Measurements from ENCODE around the gene RIPPLY2. TPM values are rescaled to one million over a fixed set of nuclear protein-coding genes. Genes with fewer than 3 reads are reported as not detected.
A peak's percentile ranks its signal among the peaks of the same experiment; 100 is the strongest.

Gene RIPPLY2, protein sequence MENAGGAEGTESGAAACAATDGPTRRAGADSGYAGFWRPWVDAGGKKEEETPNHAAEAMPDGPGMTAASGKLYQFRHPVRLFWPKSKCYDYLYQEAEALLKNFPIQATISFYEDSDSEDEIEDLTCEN
- not detected in 2 replicates for total RNA-seq (2011; cell fraction: chromatin; rRNA removed; ENCODE audit: low replicate concordance)
- not detected in 2 replicates for total RNA-seq (2011; cell fraction: nucleolus; rRNA removed)
- total RNA-seq (2011; cell fraction: nucleoplasm; rRNA removed) = not detected in 2 replicates
- total RNA-seq (2014; rRNA removed) (not detected in 2 replicates), total RNA-seq (2014; rRNA removed; fragmentation: Illumina TruSeq; extraction: Trizol) (not detected in 2 replicates), total RNA-seq (2015; rRNA removed; fragmentation: Illumina TruSeq; extraction: Trizol) (not detected in 2 replicates), total RNA-seq (2021) (not detected in 2 replicates), polyA plus RNA-seq (2011; rRNA removed) (not detected in 2 replicates), polyA plus RNA-seq (2014; fragmentation: Illumina TruSeq; extraction: Trizol) (not detected in 2 replicates), polyA plus RNA-seq (2014; fragmentation: Nextera tagmentation; extraction: Ambion mirVana) (not detected), polyA plus RNA-seq (2014; rRNA removed) (not detected in 2 replicates), polyA minus RNA-seq (2011; rRNA and poly(A)+ RNA removed) (not detected in 2 replicates), Bru-seq, nascent RNA (not detected), BruChase-seq, experiment 1, labeled RNA remaining after a 2-hour chase (not detected), BruChase-seq, experiment 2, labeled RNA remaining after a 6-hour chase (not detected)
- polyA plus RNA-seq (2011; cell fraction: cytosol; rRNA removed) = not detected in 2 replicates
- polyA plus RNA-seq (2011; cell fraction: nucleus; rRNA removed) = not detected in 2 replicates
- not detected in 2 replicates for polyA plus RNA-seq (2012)
- polyA minus RNA-seq (2011; cell fraction: cytosol; rRNA and poly(A)+ RNA removed) = not detected in 2 replicates
- polyA minus RNA-seq (2011; cell fraction: nucleus; rRNA and poly(A)+ RNA removed) = not detected in 2 replicates
- long read RNA-seq, experiment 1 = 0 reads
- long read RNA-seq, experiment 2 = 0 reads
- long read RNA-seq, experiment 3 = 0 reads

- ATAC-seq (no peak; the same call in 2 of the 3 replicates), FAIRE-seq (no peak), DNase-seq (ENCODE audit: extremely low read depth in 1 of 4, low spot score in 3 of 4) (no peak)
- peaks cover 16 to 25% of the 10 kb centered on the region in 2 experiments for H3K27me3 ChIP-seq (ENCODE audit: control insufficient read depth in 2 of 2, insufficient read depth in 2 of 2, low read length in 2 of 2)
- in situ Hi-C loops (cut with MboI) = no loop called here
- H3K9me3 ChIP-seq (replicated peaks; ENCODE audit: control insufficient read depth, insufficient read depth, low read depth, low read length) = no peaks in the 10 kb centered on the region
- POLR2A ChIA-PET = interaction anchor here (1.1 kb wide), 1 partner anchor 9 kb away, joined by 4 read pairs; no protein-coding TSS in a partner anchor
- no peaks in the 10 kb centered on the region for H3K9me1 ChIP-seq (ENCODE audit: control insufficient read depth, insufficient read depth, low read length)
- WGBS (ENCODE audit: insufficient coverage, low coverage, missing lambda C conversion rate) = 34% methylated on average over 53 of the region's 81 CpGs
- no peak within 1 kb of the TSS for H3K9ac ChIP-seq (ENCODE audit: insufficient read depth in 1 of 2, low read depth in 2 of 2, low read length in 2 of 2)
- no peak within 1 kb of the TSS for H3K4me3 ChIP-seq
- TF ChIP-seq ZBTB33 (CRISPR knock-in tag; IDR thresholded peaks at IDR 0.05) (peak; percentile 17; the same call in 1 of the 2 replicates), HNRNPH1 (optimal IDR thresholded peaks at IDR 0.05; ENCODE audit: low read depth, low read length) (no peak)
- H2AFZ ChIP-seq (ENCODE audit: low read depth, low read length) = no peak within 1 kb of the TSS
- no peaks in the 10 kb centered on the region for H3K36me3 ChIP-seq (ENCODE audit: control insufficient read depth, insufficient read depth, low read length)
- no peak within 1 kb of the TSS for H3K4me2 ChIP-seq (ENCODE audit: insufficient read depth, low read length)
- BruUV-seq (replicated peaks) = no TSS peak
- H3K4me1 ChIP-seq (replicated peaks in 1 of 2; ENCODE audit: control insufficient read depth in 2 of 2, insufficient read depth in 2 of 2, low read length in 2 of 2) = peaks cover 0 to 12% of the 10 kb centered on the region in 2 experiments; a peak in 1 of 5 replicates
- H3K27ac ChIP-seq (ENCODE audit: extremely low read depth, low read depth, low read length) = no peak within 1 kb of the TSS
- H4K20me1 ChIP-seq (replicated peaks; ENCODE audit: control insufficient read depth, insufficient read depth, low read length) = no peaks in the 10 kb centered on the region
- CTCF ChIA-PET (ENCODE audit: low intra/inter-chr PET ratio) = no interaction called here
- no peaks in the 10 kb centered on the region for H3K79me2 ChIP-seq (ENCODE audit: control insufficient read depth, insufficient read depth, low read length)
- intact Hi-C loops (cut with micrococcal nuclease) = no loop called here
Observed at GRCh38 chr6:83853178-83854000, at the start of gene RIPPLY2. Gene RIPPLY2 (plus strand): TSS chr6:83853360. CDS start chr6:83853417, 57 bp downstream.
